ENCODE measurements around the gene NXF1. TPM values are rescaled to one million over a fixed set of nuclear protein-coding genes. Genes with fewer than 3 reads are reported as not detected.
A peak's percentile ranks its signal among the peaks of the same experiment; 100 is the strongest.

NXF1 gene
- total RNA-seq, 1 experiment from 2014 or later: 69.0 TPM

GRCh38 chr11:62844154-62844553 lies 38.9 kb upstream of the NXF1 start:
- no peak overlapping the region for H2BK120ac ChIP-seq (ENCODE audit: low read depth, low read length, poor library complexity, severe bottlenecking)

More at GRCh38 chr11:62844154-62844553, 38.9 kb upstream of the NXF1 start:
- no peak overlapping the region for H3K4me2 ChIP-seq (ENCODE audit: insufficient read depth, insufficient read length, low read length)
- Mint-ChIP-seq H3K27me3 (ENCODE audit: low read depth) (no peaks in the 10 kb centered on the region; the same call in 1 of the 2 replicates), H3K4me1 (peaks cover 8 to 17% of the 10 kb centered on the region in 2 experiments; a peak in 3 of 4 replicates), H3K9me3 (peaks cover 4 to 19% of the 10 kb centered on the region in 2 experiments), H3K27ac (0 out of 7 replicates have a peak overlapping the region, but pooled peaks of 1 of the 3 experiments have one; percentile 2), H3K4me3 (0 out of 5 replicates have a peak overlapping the region, but pooled peaks of 1 of the 2 experiments have one; percentile 39), H3K36me3 (ENCODE audit: insufficient read depth in 1 of 3, low read depth in 3 of 3) (peaks cover 0 to 4% (median 3%) of the 10 kb centered on the region in 3 experiments; a peak in 5 of 7 replicates)
- H2AK5ac ChIP-seq (ENCODE audit: insufficient read length, low read length): no peak overlapping the region
- H3K14ac ChIP-seq (ENCODE audit: insufficient read depth, low read length): no peak overlapping the region
- no peak overlapping the region for H4K91ac ChIP-seq (ENCODE audit: insufficient read length, low read depth, low read length)
- H3K27ac ChIP-seq (ENCODE audit: insufficient read length, low read depth, low read length): no peak overlapping the region
- no peak overlapping the region for H2BK12ac ChIP-seq (ENCODE audit: insufficient read length, low read depth, low read length)
- no peak overlapping the region for H3K9ac ChIP-seq (ENCODE audit: extremely low read depth, insufficient read length, low read length)
- no CpG with 5 or more reads among the region's 3 CpGs for WGBS (ENCODE audit: extremely low coverage, insufficient read length, low lambda C conversion rate)
- no peak overlapping the region for H4K8ac ChIP-seq (replicated peaks; ENCODE audit: insufficient read length, low read depth, low read length)
- no peak overlapping the region for H2AFZ ChIP-seq (ENCODE audit: low read length)
- peaks cover under 1% of the 10 kb centered on the region; the same call in 1 of the 2 replicates for H3K79me2 ChIP-seq (ENCODE audit: insufficient read depth, low read length)
- no peak for DNase-seq
- no peak overlapping the region for H4K5ac ChIP-seq (ENCODE audit: insufficient read length, low read depth, low read length)
- H2BK5ac ChIP-seq (ENCODE audit: insufficient read length, low read length): no peak overlapping the region
- H3K27me3 ChIP-seq (ENCODE audit: insufficient read depth, low read length): no peaks in the 10 kb centered on the region
- no peak overlapping the region for H2BK20ac ChIP-seq (ENCODE audit: low read depth, low read length, poor library complexity, severe bottlenecking)
- no peak overlapping the region for H3K18ac ChIP-seq (ENCODE audit: insufficient read length, low read depth, low read length)
- H4K20me1 ChIP-seq (ENCODE audit: control insufficient read depth, insufficient read depth, insufficient read length): no peaks in the 10 kb centered on the region
- no peaks in the 10 kb centered on the region for H3K9me3 ChIP-seq (ENCODE audit: control insufficient read depth, low read depth, low read length)
- H3K4me1 ChIP-seq (ENCODE audit: insufficient read depth, low read length): no peaks in the 10 kb centered on the region
- no peak overlapping the region for H2BK15ac ChIP-seq (ENCODE audit: low read depth, low read length)
- no peak overlapping the region for H3K4ac ChIP-seq (ENCODE audit: low read depth, low read length)
- H3K79me1 ChIP-seq (ENCODE audit: insufficient read depth, low read depth, low read length, poor library complexity, severe bottlenecking): no peaks in the 10 kb centered on the region
- H3K23me2 ChIP-seq (ENCODE audit: insufficient read length, low read depth, low read length, poor library complexity, severe bottlenecking): peaks cover 12% of the 10 kb centered on the region
- H3K23ac ChIP-seq (ENCODE audit: insufficient read length, low read depth, low read length): no peak overlapping the region
- no peak overlapping the region for H3K56ac ChIP-seq (ENCODE audit: insufficient read length, low read depth, low read length)
- TF ChIP-seq CTCF (conservative IDR thresholded peaks at IDR 0.05): no peak
- no peak overlapping the region for H3T11ph ChIP-seq (ENCODE audit: low read length)
